PC-9 (cell line): ENCODE measurements around the gene FOXP1. TPM values are rescaled to one million over a fixed set of nuclear protein-coding genes. Genes with fewer than 3 reads are reported as not detected.

ENCODE experiments used
- BruUV-seq: library from RNA; stranded (reverse); fragments of 400-500 nt; replicated peaks from 2 replicates; lab custom pipeline; 2021; lab: Mats Ljungman, UMichigan
- CTCF ChIA-PET: fragments of 300-600 bp; sonication (Branson Sonifier 250); formaldehyde crosslinking; loops from one replicate; lab custom pipeline; 2022; ENCODE audit warnings: antibody characterized with exemption; lab: Charles Lee
- POLR2A ChIA-PET: fragments of 300-600 bp; sonication (Branson Sonifier 250); formaldehyde crosslinking; loops from one replicate; lab custom pipeline; 2022; ENCODE audit warnings: antibody characterized with exemption; ENCODE audit not compliant: unreplicated experiment; lab: Charles Lee
- DNase-seq, 2 experiments: peaks; one replicate each; pipeline versions ENCODE4 v3.0.0 to v3.0.0-alpha.2; 2015 to 2022; ENCODE audit warnings: mixed read lengths in 1 of 2
- H2AFZ ChIP-seq: fragments of 200-600 bp; sonication (generic); 2 replicates; pipeline ENCODE4 v1.8.1; 2017; ENCODE audit warnings: antibody characterized with exemption
- H3F3A ChIP-seq: fragments of 200-600 bp; sonication (generic); 2 replicates; pipeline ENCODE4 v1.8.1; 2017; ENCODE audit warnings: antibody characterized with exemption, mild to moderate bottlenecking, low read depth; ENCODE audit not compliant: insufficient read depth
- H3K27ac ChIP-seq: fragments of 200-600 bp; sonication (generic); 2 replicates; pipeline ENCODE4 v1.6.1; 2016; ENCODE audit warnings: mixed run types
- H3K27me3 ChIP-seq: fragments of 200-600 bp; sonication (generic); 2 replicates; pipeline ENCODE4 v1.6.1; 2016; ENCODE audit warnings: low read depth, mixed run types; ENCODE audit not compliant: insufficient read depth
- H3K36me3 ChIP-seq: fragments of 200-600 bp; sonication (generic); 2 replicates; pipeline ENCODE4 v1.6.1; 2016; ENCODE audit warnings: low read depth, mixed run types
- H3K4me1 ChIP-seq: fragments of 200-600 bp; sonication (generic); replicated peaks from 2 replicates; pipeline ENCODE4 v1.6.1; 2016; ENCODE audit warnings: mixed run types; ENCODE audit not compliant: insufficient read depth
- H3K4me2 ChIP-seq: fragments of 200-600 bp; sonication (generic); 2 replicates; pipeline ENCODE4 v1.6.1; 2017; ENCODE audit warnings: mixed run types
- H3K4me3 ChIP-seq: fragments of 200-600 bp; sonication (generic); 2 replicates; pipeline ENCODE4 v1.6.1; 2016; ENCODE audit warnings: mixed run types
- H3K79me2 ChIP-seq: fragments of 200-600 bp; sonication (generic); 2 replicates; pipeline ENCODE4 v1.6.1; 2017; ENCODE audit warnings: low read depth, mixed run types
- H3K9me2 ChIP-seq: fragments of 200-600 bp; sonication (generic); 2 replicates; pipeline ENCODE4 v1.8.1; 2017; ENCODE audit warnings: mild to moderate bottlenecking; ENCODE audit not compliant: insufficient read depth
- H3K9me3 ChIP-seq: fragments of 200-600 bp; sonication (generic); 2 replicates; pipeline ENCODE4 v1.8.1; 2016; ENCODE audit warnings: low read depth; ENCODE audit not compliant: insufficient read depth
- H4K20me1 ChIP-seq: fragments of 200-600 bp; sonication (generic); 2 replicates; pipeline ENCODE4 v1.8.1; 2017; ENCODE audit not compliant: insufficient read depth
- CTCF ChIP-seq: fragments of 200-600 bp; sonication (generic); conservative IDR thresholded peaks from 2 replicates; pipeline ENCODE4 v1.6.1; 2017; ENCODE audit warnings: mixed run types, antibody characterized with exemption, mild to moderate bottlenecking, moderate library complexity
- EZH2 ChIP-seq: fragments of 200-600 bp; sonication (generic); IDR thresholded peaks from 2 replicates; pipeline ENCODE4 v1.8.0; 2017; ENCODE audit warnings: antibody characterized with exemption, low read depth
- intact Hi-C: fragments of 100-400 bp; cut with micrococcal nuclease; formaldehyde crosslinking; loops from one replicate; pipeline ENCODE4 v1.10.0; 2022; ENCODE audit not compliant: unreplicated experiment
- total RNA-seq: library from RNA; stranded (reverse); gene quantifications from 2 replicates; pipeline ENCODE4 v1.2.3, GENCODE V29; 2021

FOXP1 gene
- total RNA-seq, 1 experiment from 2014 or later, result 33.3 TPM

- TF ChIP-seq EZH2 (no peak), CTCF (no peak)
- no peaks in the 10 kb centered on the region for H3K79me2 ChIP-seq
- H3K4me3 ChIP-seq, result no peak overlapping the region
- H4K20me1 ChIP-seq, result no peaks in the 10 kb centered on the region
- ChIA-PET CTCF (no interaction called here), POLR2A (no interaction called here)
- intact Hi-C loops, result no loop called here
- no TSS peak for BruUV-seq
- no peak overlapping the region for H3K27ac ChIP-seq
- H2AFZ ChIP-seq, result no peak overlapping the region
- no peaks in the 10 kb centered on the region for H3K4me1 ChIP-seq
- H3K9me2 ChIP-seq, result no peaks in the 10 kb centered on the region
- no peaks in the 10 kb centered on the region for H3K9me3 ChIP-seq
- no peaks in the 10 kb centered on the region for H3F3A ChIP-seq
- no peaks in the 10 kb centered on the region for H3K36me3 ChIP-seq
- H3K27me3 ChIP-seq, result no peaks in the 10 kb centered on the region
- H3K4me2 ChIP-seq, result no peak overlapping the region
- no peak for DNase-seq
Observed at GRCh38 chr3:71351403-71352149, 232.0 kb downstream of the FOXP1 start.

- Histone ChIP-seq H4K20me1 (no peaks in the 10 kb centered on the region), H3K27ac (no peak overlapping the region), H3K4me3 (no peak overlapping the region), H3K27me3 (no peaks in the 10 kb centered on the region), H3K36me3 (no peaks in the 10 kb centered on the region), H2AFZ (no peak overlapping the region), H3K9me2 (no peaks in the 10 kb centered on the region), H3K4me2 (no peak overlapping the region), H3K79me2 (no peaks in the 10 kb centered on the region), H3K9me3 (no peaks in the 10 kb centered on the region), H3F3A (no peaks in the 10 kb centered on the region), H3K4me1 (no peaks in the 10 kb centered on the region)
- no peak for TF ChIP-seq CTCF
- no peak for TF ChIP-seq EZH2
- ChIA-PET POLR2A (no interaction called here), CTCF (no interaction called here)
- intact Hi-C loops, result no loop called here
- no peak for DNase-seq
- no TSS peak for BruUV-seq
Observed at GRCh38 chr3:71350998-71351397, 232.5 kb downstream of the FOXP1 start.

GRCh38 chr3:71348831-71349230 lies 234.7 kb downstream of the FOXP1 start:
- intact Hi-C loops, result loop anchor here (10.0 kb wide), 1 partner anchor 236 kb away; the partner anchor contains the start of gene FOXP1
- Histone ChIP-seq H2AFZ (no peak overlapping the region), H3K4me2 (no peak overlapping the region), H3K27ac (no peak overlapping the region), H3K36me3 (no peaks in the 10 kb centered on the region), H3K9me2 (no peaks in the 10 kb centered on the region), H3K9me3 (no peaks in the 10 kb centered on the region), H3K4me1 (no peaks in the 10 kb centered on the region), H3F3A (no peaks in the 10 kb centered on the region), H3K4me3 (no peak overlapping the region), H3K79me2 (no peaks in the 10 kb centered on the region), H3K27me3 (no peaks in the 10 kb centered on the region), H4K20me1 (no peaks in the 10 kb centered on the region)
- ChIA-PET CTCF (no interaction called here), POLR2A (no interaction called here)
- no peak for DNase-seq
- no TSS peak for BruUV-seq
- TF ChIP-seq CTCF (no peak), EZH2 (no peak)
